A673 (cell line): ENCODE results near the gene APC2. TPM values are rescaled to one million over a fixed set of nuclear protein-coding genes. Genes with fewer than 3 reads are reported as not detected.

ENCODE experiments used
- Bru-seq: library from RNA; stranded (reverse); fragments of 400-500 nt; gene quantifications from one replicate; lab custom pipeline; 2021; lab: Mats Ljungman, UMichigan
- BruChase-seq, 2 experiments: library from RNA; stranded (reverse); fragments of 400-500 nt; gene quantifications; one replicate each; lab custom pipeline; 2021; lab: Mats Ljungman, UMichigan
- BruUV-seq: library from RNA; stranded (reverse); fragments of 400-500 nt; replicated peaks from 2 replicates; lab custom pipeline; 2021; lab: Mats Ljungman, UMichigan
- CTCF ChIA-PET: fragments of 300-600 bp; sonication (Branson Sonifier 250); formaldehyde crosslinking; loops from one replicate; lab custom pipeline; 2022; ENCODE audit warnings: antibody characterized with exemption; lab: Charles Lee
- POLR2A ChIA-PET: fragments of 300-600 bp; sonication (Branson Sonifier 250); formaldehyde crosslinking; loops from one replicate; lab custom pipeline; 2022; ENCODE audit warnings: antibody characterized with exemption; ENCODE audit not compliant: low non-redundant PET; lab: Charles Lee
- DNase-seq: peaks from one replicate; pipeline ENCODE4 v3.0.0-alpha.2; 2015; ENCODE audit warnings: low spot score
- H3K27ac ChIP-seq: fragments of 200-600 bp; sonication (generic); 2 replicates; pipeline ENCODE4 v1.5.1; 2016; ENCODE audit warnings: mixed run types, low read depth, mild to moderate bottlenecking, mixed read lengths, antibody characterized with exemption, low read length; ENCODE audit not compliant: poor library complexity, severe bottlenecking
- H3K27me3 ChIP-seq: fragments of 200-600 bp; sonication (generic); replicated peaks from 2 replicates; pipeline ENCODE4 v1.6.1; 2017; ENCODE audit warnings: mixed run types, low read depth, mild to moderate bottlenecking, mixed read lengths, antibody characterized with exemption, low read length; ENCODE audit not compliant: insufficient read depth, poor library complexity
- H3K36me3 ChIP-seq: fragments of 200-600 bp; sonication (generic); 2 replicates; pipeline ENCODE4 v1.6.1; 2016; ENCODE audit warnings: mixed run types, mild to moderate bottlenecking, mixed read lengths, antibody characterized with exemption, low read length; ENCODE audit not compliant: insufficient read depth, poor library complexity, severe bottlenecking
- H3K4me1 ChIP-seq: fragments of 200-600 bp; sonication (generic); 2 replicates; pipeline ENCODE4 v1.6.1; 2017; ENCODE audit warnings: mixed run types, mild to moderate bottlenecking, mixed read lengths, antibody characterized with exemption, low read length; ENCODE audit not compliant: insufficient read depth, poor library complexity, severe bottlenecking
- H3K4me3 ChIP-seq: fragments of 200-600 bp; sonication (generic); 2 replicates; pipeline ENCODE4 v1.5.1; 2016; ENCODE audit warnings: low read depth, mixed run types, mild to moderate bottlenecking, mixed read lengths, low read length; ENCODE audit not compliant: poor library complexity, severe bottlenecking
- H3K9me3 ChIP-seq: fragments of 200-600 bp; sonication (generic); 2 replicates; pipeline ENCODE4 v1.6.1; 2016; ENCODE audit warnings: mixed run types, low read depth, mild to moderate bottlenecking, mixed read lengths, antibody characterized with exemption, low read length; ENCODE audit not compliant: poor library complexity, severe bottlenecking
- EZH2 ChIP-seq: fragments of 200-600 bp; sonication (generic); IDR thresholded peaks from 2 replicates; pipeline ENCODE4 v1.6.1; 2017; ENCODE audit warnings: borderline replicate concordance, low read depth, mild to moderate bottlenecking, mixed read lengths, antibody characterized with exemption, low read length; ENCODE audit not compliant: poor library complexity, severe bottlenecking
- intact Hi-C: fragments of 100-400 bp; cut with micrococcal nuclease; formaldehyde crosslinking; loops from one replicate; pipeline ENCODE4 v1.10.0; 2022; ENCODE audit not compliant: unreplicated experiment
- long read RNA-seq: library from polyadenylated mRNA; stranded (forward); transcript quantifications from one replicate; pipeline ENCODE4 v2.0.0, GENCODE V29; 2022
- total RNA-seq: library from RNA; stranded (reverse); gene quantifications from 2 replicates; pipeline ENCODE4 v1.2.3, GENCODE V29; 2021
- TF ChIP-seq, protein P1 (sequence below): fragments of 300-800, 200-600 bp; sonication (generic); conservative IDR thresholded peaks from 2 replicates; pipeline ENCODE4 v1.5.1; 2017; ENCODE audit warnings: low read depth, mild to moderate bottlenecking, antibody characterized with exemption, low read length, moderate library complexity, mixed read lengths

APC2 gene, protein sequence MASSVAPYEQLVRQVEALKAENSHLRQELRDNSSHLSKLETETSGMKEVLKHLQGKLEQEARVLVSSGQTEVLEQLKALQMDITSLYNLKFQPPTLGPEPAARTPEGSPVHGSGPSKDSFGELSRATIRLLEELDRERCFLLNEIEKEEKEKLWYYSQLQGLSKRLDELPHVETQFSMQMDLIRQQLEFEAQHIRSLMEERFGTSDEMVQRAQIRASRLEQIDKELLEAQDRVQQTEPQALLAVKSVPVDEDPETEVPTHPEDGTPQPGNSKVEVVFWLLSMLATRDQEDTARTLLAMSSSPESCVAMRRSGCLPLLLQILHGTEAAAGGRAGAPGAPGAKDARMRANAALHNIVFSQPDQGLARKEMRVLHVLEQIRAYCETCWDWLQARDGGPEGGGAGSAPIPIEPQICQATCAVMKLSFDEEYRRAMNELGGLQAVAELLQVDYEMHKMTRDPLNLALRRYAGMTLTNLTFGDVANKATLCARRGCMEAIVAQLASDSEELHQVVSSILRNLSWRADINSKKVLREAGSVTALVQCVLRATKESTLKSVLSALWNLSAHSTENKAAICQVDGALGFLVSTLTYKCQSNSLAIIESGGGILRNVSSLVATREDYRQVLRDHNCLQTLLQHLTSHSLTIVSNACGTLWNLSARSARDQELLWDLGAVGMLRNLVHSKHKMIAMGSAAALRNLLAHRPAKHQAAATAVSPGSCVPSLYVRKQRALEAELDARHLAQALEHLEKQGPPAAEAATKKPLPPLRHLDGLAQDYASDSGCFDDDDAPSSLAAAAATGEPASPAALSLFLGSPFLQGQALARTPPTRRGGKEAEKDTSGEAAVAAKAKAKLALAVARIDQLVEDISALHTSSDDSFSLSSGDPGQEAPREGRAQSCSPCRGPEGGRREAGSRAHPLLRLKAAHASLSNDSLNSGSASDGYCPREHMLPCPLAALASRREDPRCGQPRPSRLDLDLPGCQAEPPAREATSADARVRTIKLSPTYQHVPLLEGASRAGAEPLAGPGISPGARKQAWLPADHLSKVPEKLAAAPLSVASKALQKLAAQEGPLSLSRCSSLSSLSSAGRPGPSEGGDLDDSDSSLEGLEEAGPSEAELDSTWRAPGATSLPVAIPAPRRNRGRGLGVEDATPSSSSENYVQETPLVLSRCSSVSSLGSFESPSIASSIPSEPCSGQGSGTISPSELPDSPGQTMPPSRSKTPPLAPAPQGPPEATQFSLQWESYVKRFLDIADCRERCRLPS (N-terminal part only)
- total RNA-seq = 1.3 and 1.9 TPM in 2 replicates
- percentile 12 among the genes with signal in this experiment for Bru-seq, nascent RNA
- percentile 17 among the genes with signal in this experiment for BruChase-seq, experiment 1, labeled RNA remaining after a 2-hour chase
- percentile 25 among the genes with signal in this experiment for BruChase-seq, experiment 2, labeled RNA remaining after a 6-hour chase
- long read RNA-seq, partial matches to known transcripts = 0 of 2 reads
- long read RNA-seq, other reads (novel, unspliced or antisense) = 2 of 2 reads

DNA sequence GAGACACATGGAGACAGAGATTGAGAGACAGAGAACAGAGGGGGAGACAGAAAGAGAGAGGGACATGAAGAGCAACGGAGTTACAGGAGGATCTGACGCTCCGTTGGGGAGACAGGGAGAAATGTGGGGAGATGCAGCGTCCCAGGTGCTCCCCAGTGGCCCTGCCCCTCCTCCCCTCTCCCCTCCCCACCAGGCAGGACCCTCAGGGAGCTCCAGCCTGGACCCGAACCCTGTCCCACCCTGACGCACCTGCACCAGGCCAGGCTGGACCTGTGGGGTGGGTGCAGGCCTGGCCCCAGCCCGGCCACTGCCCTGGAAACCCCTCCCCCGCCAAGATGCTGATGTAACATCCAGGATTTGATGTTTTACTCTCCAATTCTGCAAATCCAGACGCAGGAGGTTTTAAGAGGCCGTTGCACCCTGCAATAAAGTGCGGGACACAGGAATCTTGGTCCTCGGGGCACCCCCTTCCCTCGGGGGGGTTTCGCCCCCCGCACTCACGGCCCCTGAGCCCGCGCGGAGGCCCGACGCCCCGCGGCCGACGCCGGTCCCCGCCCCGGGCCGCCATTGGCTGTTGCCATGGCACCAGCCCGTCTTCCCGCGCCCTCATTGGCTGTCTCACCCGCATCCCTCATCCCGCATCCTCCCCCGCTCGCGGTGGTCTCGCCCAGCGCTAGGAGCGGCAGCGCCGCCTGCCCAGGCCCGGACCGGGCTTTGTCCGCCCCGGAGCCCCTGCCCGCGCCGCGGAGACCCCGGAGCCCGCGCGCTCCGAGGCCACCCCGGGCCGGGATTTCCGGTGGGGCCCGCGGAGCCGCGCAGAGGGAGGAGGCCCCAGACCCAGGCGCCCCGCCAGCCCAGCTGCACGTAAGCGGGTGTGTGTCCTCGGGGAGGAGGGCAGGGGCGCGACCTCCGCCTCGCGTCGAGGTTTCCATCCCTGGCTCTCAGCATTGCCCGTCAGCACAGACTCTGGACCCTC lies at the start of gene APC2:
TSS of gene APC2 (plus strand) at position 655 of the 976 bp plus-strand sequence. CDS start 2,881 bp downstream, outside the sequence.
- peaks cover 45% of the 10 kb centered on the region for H3K27me3 ChIP-seq
- TF ChIP-seq, protein P1, sequence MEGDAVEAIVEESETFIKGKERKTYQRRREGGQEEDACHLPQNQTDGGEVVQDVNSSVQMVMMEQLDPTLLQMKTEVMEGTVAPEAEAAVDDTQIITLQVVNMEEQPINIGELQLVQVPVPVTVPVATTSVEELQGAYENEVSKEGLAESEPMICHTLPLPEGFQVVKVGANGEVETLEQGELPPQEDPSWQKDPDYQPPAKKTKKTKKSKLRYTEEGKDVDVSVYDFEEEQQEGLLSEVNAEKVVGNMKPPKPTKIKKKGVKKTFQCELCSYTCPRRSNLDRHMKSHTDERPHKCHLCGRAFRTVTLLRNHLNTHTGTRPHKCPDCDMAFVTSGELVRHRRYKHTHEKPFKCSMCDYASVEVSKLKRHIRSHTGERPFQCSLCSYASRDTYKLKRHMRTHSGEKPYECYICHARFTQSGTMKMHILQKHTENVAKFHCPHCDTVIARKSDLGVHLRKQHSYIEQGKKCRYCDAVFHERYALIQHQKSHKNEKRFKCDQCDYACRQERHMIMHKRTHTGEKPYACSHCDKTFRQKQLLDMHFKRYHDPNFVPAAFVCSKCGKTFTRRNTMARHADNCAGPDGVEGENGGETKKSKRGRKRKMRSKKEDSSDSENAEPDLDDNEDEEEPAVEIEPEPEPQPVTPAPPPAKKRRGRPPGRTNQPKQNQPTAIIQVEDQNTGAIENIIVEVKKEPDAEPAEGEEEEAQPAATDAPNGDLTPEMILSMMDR = no peak
- no peak for TF ChIP-seq EZH2
- ChIA-PET CTCF (interaction anchor here (0.7 kb wide), 1 partner anchor 303 kb away, joined by 7 read pairs; no protein-coding TSS in a partner anchor), POLR2A (no interaction called here)
- no peak within 1 kb of the TSS for H3K27ac ChIP-seq
- no peaks in the 10 kb centered on the region for H3K9me3 ChIP-seq
- no peak within 1 kb of the TSS for H3K4me3 ChIP-seq
- DNase-seq = peak; percentile 84
- intact Hi-C loops = loop anchor here (10.0 kb wide), 1 partner anchor 175 kb away; the partner anchor contains the start of gene FAM174C
- H3K36me3 ChIP-seq = no peaks in the 10 kb centered on the region
- peaks cover 13% of the 10 kb centered on the region for H3K4me1 ChIP-seq
- no TSS peak for BruUV-seq

DNA sequence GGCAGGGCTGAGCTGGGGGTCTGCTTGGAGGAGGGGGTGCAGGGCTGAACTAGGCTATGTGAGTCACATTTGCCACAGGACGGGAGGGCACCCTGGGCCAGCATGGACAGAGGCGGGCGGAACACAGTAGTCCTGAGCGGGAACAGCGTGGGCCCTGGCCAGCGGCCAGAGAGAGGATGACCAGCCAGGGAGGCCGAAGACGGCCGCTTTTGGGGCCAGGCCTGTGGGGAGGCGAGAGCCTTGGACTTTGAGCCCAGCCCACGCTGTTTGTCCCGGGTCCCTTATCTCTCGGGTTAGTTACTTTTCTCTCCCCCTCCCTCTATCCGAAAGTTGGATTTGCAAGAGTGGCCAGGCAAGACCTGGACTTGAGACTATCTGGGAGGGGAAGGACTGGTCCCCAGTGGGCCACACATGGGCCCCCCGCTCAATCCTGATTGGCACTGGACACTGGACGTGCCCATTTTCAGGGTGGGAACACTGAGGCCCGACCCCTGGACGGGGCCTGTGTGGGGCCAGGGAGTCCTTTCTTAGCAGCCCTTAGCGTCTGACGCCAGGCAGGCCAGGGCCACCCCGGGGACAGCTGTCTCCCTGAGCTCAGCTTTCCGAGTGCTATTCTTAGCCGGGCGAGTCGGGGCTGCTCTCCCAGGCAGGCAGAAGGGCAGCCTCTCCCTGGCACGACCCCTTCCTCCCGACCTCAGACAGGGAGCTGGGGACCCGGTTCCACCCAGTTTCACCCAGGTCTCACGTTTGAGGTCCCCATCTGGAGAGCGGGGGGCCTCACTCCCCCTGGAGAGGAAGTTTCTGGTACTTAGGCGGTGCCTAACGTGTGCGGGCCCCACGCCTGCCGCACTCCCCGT lies 49.4 kb upstream of the APC2 start:
- peak overlapping the region; percentile 48 for H3K27ac ChIP-seq

More for the DNA sequence above, 49.4 kb upstream of the APC2 start:
- POLR2A ChIA-PET = no interaction called here
- Histone ChIP-seq H3K36me3 (no peaks in the 10 kb centered on the region), H3K4me1 (peaks cover 26% of the 10 kb centered on the region), H3K9me3 (no peaks in the 10 kb centered on the region), H3K4me3 (peak overlapping the region; percentile 80), H3K27me3 (no peaks in the 10 kb centered on the region)
- TF ChIP-seq, protein P1 = no peak
- no peak for TF ChIP-seq EZH2
- intact Hi-C loops = no loop called here
- CTCF ChIA-PET = no interaction called here
- DNase-seq = no peak
- no TSS peak for BruUV-seq
